H1 (cell line): ENCODE data around the gene RPS3. TPM values are rescaled to one million over a fixed set of nuclear protein-coding genes. Genes with fewer than 3 reads are reported as not detected.

Source experiments
- CBX5 ChIP-seq: fragments of 300-800, 300-1000 bp; sonication (generic); IDR thresholded peaks from 2 replicates; pipeline ENCODE4 v1.7.1; 2016; ENCODE audit warnings: antibody characterized with exemption, low read length, low read depth
- CHD2 ChIP-seq: IDR thresholded peaks from 2 replicates; pipeline ENCODE4 v1.6.1; 2012; ENCODE audit warnings: low read length, improper control_type of control experiment
- RXRA ChIP-seq: IDR thresholded peaks from 2 replicates; pipeline ENCODE4 v1.6.1; 2011; ENCODE audit warnings: low read depth, mild to moderate bottlenecking, low read length, moderate library complexity; ENCODE audit not compliant: insufficient read depth
- polyA plus RNA-seq, 7 experiments: library from polyadenylated mRNA; depleted of rRNA in 3 of 7; stranded (reverse) in 5 of 7; unstranded in 2 of 7; fragments of >200 nt in 5 of 7; fragments of 200-250 nt in 2 of 7; gene quantifications; 1 replicate in 5 of 7; 2 replicates in 1 of 7; 4 replicates in 1 of 7; pipeline versions ENCODE4 v1.2.1 to v1.2.3, GENCODE V29; 2011 to 2013; ENCODE audit warnings: missing spikeins in 2 of 7, mixed read lengths in 2 of 7
- total RNA-seq: library from RNA; stranded (reverse); fragmentation: NEBNext Ultra II Directional; extraction: Animal tissue kit (Norgen Biotek cat#: 25700); gene quantifications from 2 replicates; pipeline ENCODE4 v1.2.1, GENCODE V29; 2021

Gene RPS3
- total and polyA plus RNA-seq, 2 of the 8 experiments (the other 6 are each of a cell fraction or from before 2014, with no cell fraction given): 3,813 to 4,194 TPM

- no peak for TF ChIP-seq RXRA
- no peak for TF ChIP-seq CBX5
- TF ChIP-seq CHD2: no peak
Measured at GRCh38 chr11:75384438-75385080, 14.8 kb upstream of the RPS3 start (continued).
